Cardiac muscle cell (in vitro differentiated cells and primary cell): ENCODE measurements around the gene ANHX. TPM values are rescaled to one million over a fixed set of nuclear protein-coding genes. Genes with fewer than 3 reads are reported as not detected.

Experiments
- DNase-seq, 2 donors: peaks; one replicate each; pipeline versions ENCODE4 v3.0.0 to v3.0.0-alpha.2; 2010 to 2017; ENCODE audit warnings: low read depth in 1 of 2, low spot score in 1 of 2
- H3K27ac ChIP-seq: fragments of 200-600 bp; sonication (generic); 2 replicates; pipeline ENCODE4 v1.5.1; 2016
- H3K27me3 ChIP-seq: fragments of 200-600 bp; sonication (generic); 2 replicates; pipeline ENCODE4 v1.6.0; 2016; ENCODE audit warnings: control low read depth
- H3K36me3 ChIP-seq: fragments of 200-600 bp; sonication (generic); 2 replicates; pipeline ENCODE4 v1.5.1; 2016; ENCODE audit warnings: control low read depth
- H3K4me1 ChIP-seq: fragments of 200-600 bp; sonication (generic); 2 replicates; pipeline ENCODE4 v1.8.1; 2017; ENCODE audit warnings: low read depth, mild to moderate bottlenecking, mixed run types
- H3K4me3 ChIP-seq: fragments of 200-600 bp; sonication (generic); 2 replicates; pipeline ENCODE4 v1.5.1; 2016; ENCODE audit warnings: mild to moderate bottlenecking
- H3K9me3 ChIP-seq: fragments of 200-600 bp; sonication (generic); 2 replicates; pipeline ENCODE4 v1.5.1; 2017; ENCODE audit warnings: low read depth, mild to moderate bottlenecking, control low read depth
- polyA plus RNA-seq: library from polyadenylated mRNA; unstranded; fragments of >200 nt; fragmentation: Nextera tagmentation; extraction: Ambion mirVana; gene quantifications from 2 replicates; pipeline ENCODE4 v1.2.1, GENCODE V29; 2016
- total RNA-seq: library from RNA; depleted of rRNA; stranded (reverse); fragments of >200 nt; gene quantifications from 2 replicates; pipeline ENCODE4 v1.2.3, GENCODE V29; 2016
- TF ChIP-seq, protein P1 (sequence below): IDR thresholded peaks from 2 replicates; pipeline ENCODE4 v1.5.1; 2012; ENCODE audit warnings: low read depth, mild to moderate bottlenecking, low read length

The ANHX gene
- total and polyA plus RNA-seq, 2 experiments from 2014 or later, result not detected

DNA sequence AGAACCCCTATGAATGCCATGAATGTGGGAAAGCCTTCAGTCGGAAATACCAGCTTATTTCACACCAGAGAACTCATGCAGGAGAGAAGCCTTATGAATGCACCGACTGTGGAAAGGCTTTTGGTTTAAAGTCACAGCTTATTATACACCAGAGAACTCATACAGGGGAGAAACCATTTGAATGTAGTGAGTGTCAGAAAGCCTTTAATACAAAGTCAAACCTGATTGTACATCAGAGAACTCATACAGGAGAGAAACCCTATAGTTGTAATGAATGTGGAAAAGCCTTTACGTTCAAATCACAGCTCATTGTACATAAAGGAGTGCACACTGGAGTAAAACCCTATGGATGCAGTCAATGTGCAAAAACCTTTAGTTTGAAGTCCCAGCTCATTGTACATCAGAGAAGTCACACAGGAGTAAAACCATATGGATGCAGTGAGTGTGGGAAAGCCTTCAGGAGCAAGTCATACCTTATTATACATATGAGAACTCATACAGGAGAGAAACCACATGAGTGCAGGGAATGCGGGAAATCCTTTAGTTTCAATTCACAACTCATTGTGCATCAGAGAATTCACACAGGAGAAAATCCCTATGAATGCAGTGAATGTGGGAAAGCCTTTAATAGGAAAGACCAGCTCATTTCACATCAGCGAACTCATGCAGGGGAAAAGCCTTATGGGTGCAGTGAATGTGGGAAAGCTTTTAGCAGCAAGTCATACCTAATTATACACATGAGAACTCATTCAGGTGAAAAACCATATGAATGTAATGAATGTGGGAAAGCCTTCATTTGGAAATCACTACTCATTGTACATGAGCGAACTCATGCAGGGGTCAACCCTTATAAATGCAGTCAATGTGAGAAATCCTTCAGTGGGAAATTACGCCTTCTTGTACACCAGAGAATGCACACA, 32.1 kb downstream of the ANHX start:
- Histone ChIP-seq H3K9me3 (peaks cover 33% of the 10 kb centered on the region), H3K36me3 (peaks cover 17% of the 10 kb centered on the region), H3K27ac (no peak overlapping the region), H3K4me1 (no peaks in the 10 kb centered on the region), H3K27me3 (no peaks in the 10 kb centered on the region), H3K4me3 (no peak overlapping the region)
- TF ChIP-seq, protein P1, sequence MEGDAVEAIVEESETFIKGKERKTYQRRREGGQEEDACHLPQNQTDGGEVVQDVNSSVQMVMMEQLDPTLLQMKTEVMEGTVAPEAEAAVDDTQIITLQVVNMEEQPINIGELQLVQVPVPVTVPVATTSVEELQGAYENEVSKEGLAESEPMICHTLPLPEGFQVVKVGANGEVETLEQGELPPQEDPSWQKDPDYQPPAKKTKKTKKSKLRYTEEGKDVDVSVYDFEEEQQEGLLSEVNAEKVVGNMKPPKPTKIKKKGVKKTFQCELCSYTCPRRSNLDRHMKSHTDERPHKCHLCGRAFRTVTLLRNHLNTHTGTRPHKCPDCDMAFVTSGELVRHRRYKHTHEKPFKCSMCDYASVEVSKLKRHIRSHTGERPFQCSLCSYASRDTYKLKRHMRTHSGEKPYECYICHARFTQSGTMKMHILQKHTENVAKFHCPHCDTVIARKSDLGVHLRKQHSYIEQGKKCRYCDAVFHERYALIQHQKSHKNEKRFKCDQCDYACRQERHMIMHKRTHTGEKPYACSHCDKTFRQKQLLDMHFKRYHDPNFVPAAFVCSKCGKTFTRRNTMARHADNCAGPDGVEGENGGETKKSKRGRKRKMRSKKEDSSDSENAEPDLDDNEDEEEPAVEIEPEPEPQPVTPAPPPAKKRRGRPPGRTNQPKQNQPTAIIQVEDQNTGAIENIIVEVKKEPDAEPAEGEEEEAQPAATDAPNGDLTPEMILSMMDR, result no peak
- DNase-seq, result no peak

DNA sequence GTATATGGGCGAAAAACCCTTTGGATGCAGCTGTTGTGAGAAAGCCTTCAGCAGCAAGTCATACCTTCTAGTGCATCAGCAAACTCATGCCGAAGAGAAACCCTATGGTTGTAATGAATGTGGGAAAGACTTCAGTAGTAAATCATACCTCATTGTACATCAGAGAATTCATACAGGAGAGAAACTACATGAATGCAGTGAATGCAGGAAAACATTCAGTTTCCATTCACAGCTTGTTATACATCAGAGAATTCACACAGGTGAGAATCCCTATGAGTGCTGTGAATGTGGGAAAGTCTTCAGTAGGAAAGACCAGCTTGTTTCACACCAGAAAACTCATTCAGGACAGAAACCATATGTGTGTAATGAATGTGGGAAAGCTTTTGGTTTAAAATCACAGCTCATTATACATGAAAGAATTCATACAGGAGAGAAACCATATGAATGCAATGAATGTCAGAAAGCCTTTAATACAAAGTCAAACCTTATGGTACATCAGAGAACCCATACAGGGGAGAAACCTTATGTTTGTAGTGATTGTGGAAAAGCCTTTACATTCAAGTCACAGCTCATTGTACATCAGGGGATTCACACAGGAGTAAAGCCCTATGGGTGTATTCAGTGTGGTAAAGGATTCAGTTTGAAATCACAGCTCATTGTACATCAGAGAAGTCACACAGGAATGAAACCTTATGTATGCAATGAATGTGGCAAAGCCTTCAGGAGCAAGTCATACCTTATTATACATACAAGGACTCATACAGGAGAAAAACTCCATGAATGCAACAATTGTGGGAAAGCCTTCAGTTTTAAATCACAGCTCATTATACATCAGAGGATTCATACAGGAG, 33.0 kb downstream of the ANHX start:
- no peak overlapping the region for H3K27ac ChIP-seq
- peaks cover 17% of the 10 kb centered on the region for H3K36me3 ChIP-seq
- H3K27me3 ChIP-seq, result no peaks in the 10 kb centered on the region
- no peaks in the 10 kb centered on the region for H3K4me1 ChIP-seq
- no peak overlapping the region for H3K4me3 ChIP-seq
- TF ChIP-seq, protein P1, result no peak
- peaks cover 33% of the 10 kb centered on the region for H3K9me3 ChIP-seq
- no peak for DNase-seq

DNA sequence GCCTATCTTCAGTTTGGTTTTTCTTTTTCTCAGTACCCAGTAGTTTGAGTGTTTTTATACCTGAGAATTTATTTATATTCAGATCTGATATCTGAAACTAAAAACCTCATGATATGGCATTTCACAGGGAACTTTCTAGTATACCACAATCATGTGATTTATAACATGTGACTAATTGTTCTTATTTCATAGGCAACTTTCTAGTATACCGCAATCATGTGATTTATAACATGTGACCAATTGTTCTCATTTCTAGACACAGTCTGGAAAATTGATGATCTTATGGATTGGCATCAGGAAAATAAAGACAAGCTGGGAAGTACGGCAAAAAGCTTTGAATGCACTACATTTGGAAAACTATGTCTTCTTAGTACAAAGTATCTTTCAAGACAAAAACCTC, 33.8 kb downstream of the ANHX start:
- peaks cover 17% of the 10 kb centered on the region for H3K36me3 ChIP-seq
- no peaks in the 10 kb centered on the region for H3K27me3 ChIP-seq
- no peak overlapping the region for H3K4me3 ChIP-seq
- DNase-seq, result no peak
- H3K27ac ChIP-seq, result no peak overlapping the region
- H3K9me3 ChIP-seq, result peaks cover 33% of the 10 kb centered on the region
- TF ChIP-seq, protein P1, result no peak
- H3K4me1 ChIP-seq, result no peaks in the 10 kb centered on the region

DNA sequence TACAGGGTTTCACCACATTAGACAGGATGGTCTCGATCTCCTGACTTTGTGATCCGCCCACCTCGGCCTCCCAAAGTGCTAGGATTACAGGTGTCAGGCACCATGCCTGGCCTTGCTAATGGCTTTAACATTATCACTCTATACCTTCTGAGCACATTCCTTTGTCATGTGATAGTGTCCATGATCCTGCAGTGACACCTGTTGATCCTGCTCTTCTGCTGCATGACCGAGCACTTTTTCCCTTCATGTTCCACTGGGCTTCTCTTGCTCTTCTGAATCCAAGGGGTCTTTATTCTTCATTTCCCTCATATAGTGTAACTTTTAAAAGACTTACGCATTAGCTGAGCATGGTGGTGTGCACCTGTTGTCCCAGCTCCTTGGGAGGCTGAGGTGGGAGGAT, 42.8 kb downstream of the ANHX start:
- no peaks in the 10 kb centered on the region for H3K27me3 ChIP-seq
- peaks cover 63% of the 10 kb centered on the region for H3K36me3 ChIP-seq
- TF ChIP-seq, protein P1, result no peak
- peaks cover 6% of the 10 kb centered on the region for H3K9me3 ChIP-seq
- DNase-seq, result no peak
- no peak overlapping the region for H3K27ac ChIP-seq
- no peaks in the 10 kb centered on the region for H3K4me1 ChIP-seq
- H3K4me3 ChIP-seq, result no peak overlapping the region

DNA sequence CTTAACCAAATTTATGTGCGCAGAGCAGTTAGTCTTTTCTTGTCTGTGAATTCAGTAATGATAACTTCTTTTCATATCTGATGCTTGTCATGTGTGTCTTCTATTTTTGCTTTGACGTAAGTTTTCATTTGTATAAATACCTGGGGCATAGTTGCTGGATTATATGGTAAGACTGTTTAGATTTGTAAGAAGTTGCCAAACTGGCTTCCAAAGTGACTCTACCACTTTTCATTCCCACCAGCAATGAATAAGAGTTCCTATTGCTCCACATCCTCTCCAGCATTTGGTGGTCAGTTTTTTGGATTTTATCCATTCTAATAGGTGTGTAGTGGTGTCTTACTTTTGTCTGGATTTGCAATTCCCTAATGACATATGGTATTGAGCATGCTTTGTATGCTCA, 45.5 kb downstream of the ANHX start:
- TF ChIP-seq, protein P1, result no peak
- Histone ChIP-seq H3K4me1 (no peaks in the 10 kb centered on the region), H3K9me3 (peaks cover 3% of the 10 kb centered on the region), H3K36me3 (peaks cover 67% of the 10 kb centered on the region), H3K27me3 (no peaks in the 10 kb centered on the region), H3K4me3 (no peak overlapping the region), H3K27ac (no peak overlapping the region)
- DNase-seq, result no peak
